Colonic mucosa (tissue), 4 donors: ENCODE measurements around the gene TNFRSF18. TPM values are rescaled to one million over a fixed set of nuclear protein-coding genes. Genes with fewer than 3 reads are reported as not detected.

Source experiments
- DNase-seq: peaks from one replicate; pipeline ENCODE4 v3.0.0-alpha.2; 2020
- H3K27ac ChIP-seq: fragments of 200-600 bp; one replicate; pipeline ENCODE4 v1.8.0; 2021
- H3K27me3 ChIP-seq: fragments of 200-600 bp; one replicate; pipeline ENCODE4 v1.8.0; 2021
- H3K36me3 ChIP-seq: fragments of 200-600 bp; one replicate; pipeline ENCODE4 v1.8.0; 2021
- H3K4me1 ChIP-seq: fragments of 200-600 bp; one replicate; pipeline ENCODE4 v1.8.0; 2021; ENCODE audit warnings: mild to moderate bottlenecking
- H3K4me3 ChIP-seq: fragments of 200-600 bp; one replicate; pipeline ENCODE4 v1.8.0; 2021
- H3K9ac ChIP-seq, 2 donors: one replicate each; pipeline ENCODE4 v1.7.0; 2013; ENCODE audit warnings: control low read depth in 2 of 2, low read depth in 2 of 2, low read length in 2 of 2
- H3K9me3 ChIP-seq: fragments of 200-600 bp; one replicate; pipeline ENCODE4 v1.8.0; 2021
- intact Hi-C: fragments of 100-400 bp; cut with DNase I; formaldehyde crosslinking; loops from one replicate; pipeline ENCODE4 v1.14.1; 2022
- total RNA-seq, 2 donors: library from RNA; stranded (reverse); fragmentation: NEBNext Ultra II Directional in 1 of 2; extraction: Animal tissue kit (Norgen Biotek cat#: 25700) in 1 of 2; gene quantifications; one replicate each; pipeline ENCODE4 v1.2.1, GENCODE V29; 2021
- TF ChIP-seq, protein P1 (sequence below): fragments of 200-600 bp; IDR thresholded peaks from one replicate; pipeline ENCODE4 v1.8.0; 2022; ENCODE audit warnings: antibody characterized with exemption, mild to moderate bottlenecking
- donor health status: healthy.
- donor health status: DM: no; HTN: no; CAD: no.
- donor health status: DM: no; HTN: no; CAD: no.

Gene TNFRSF18
- total RNA-seq, 2 donors from 2014 or later = 0.61 to 1.7 TPM

DNA sequence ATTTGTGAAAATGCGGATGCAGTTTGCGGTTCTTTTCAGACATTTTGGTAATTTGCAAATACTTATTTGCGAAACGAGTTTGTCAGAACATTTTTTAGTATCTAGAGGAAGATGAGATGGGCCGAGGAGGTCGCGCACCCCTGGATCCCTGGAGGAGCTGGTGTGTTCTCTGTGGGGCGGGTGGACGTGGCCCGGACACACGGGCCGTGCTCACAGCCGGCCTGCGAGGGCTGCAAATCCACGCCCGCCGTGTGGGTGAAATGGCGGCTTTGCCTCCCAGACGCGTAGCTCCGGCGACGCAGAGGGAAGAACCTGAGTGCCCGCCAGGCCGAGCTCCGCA is 42.1 kb downstream of the TNFRSF18 start:
- TF ChIP-seq, protein P1, sequence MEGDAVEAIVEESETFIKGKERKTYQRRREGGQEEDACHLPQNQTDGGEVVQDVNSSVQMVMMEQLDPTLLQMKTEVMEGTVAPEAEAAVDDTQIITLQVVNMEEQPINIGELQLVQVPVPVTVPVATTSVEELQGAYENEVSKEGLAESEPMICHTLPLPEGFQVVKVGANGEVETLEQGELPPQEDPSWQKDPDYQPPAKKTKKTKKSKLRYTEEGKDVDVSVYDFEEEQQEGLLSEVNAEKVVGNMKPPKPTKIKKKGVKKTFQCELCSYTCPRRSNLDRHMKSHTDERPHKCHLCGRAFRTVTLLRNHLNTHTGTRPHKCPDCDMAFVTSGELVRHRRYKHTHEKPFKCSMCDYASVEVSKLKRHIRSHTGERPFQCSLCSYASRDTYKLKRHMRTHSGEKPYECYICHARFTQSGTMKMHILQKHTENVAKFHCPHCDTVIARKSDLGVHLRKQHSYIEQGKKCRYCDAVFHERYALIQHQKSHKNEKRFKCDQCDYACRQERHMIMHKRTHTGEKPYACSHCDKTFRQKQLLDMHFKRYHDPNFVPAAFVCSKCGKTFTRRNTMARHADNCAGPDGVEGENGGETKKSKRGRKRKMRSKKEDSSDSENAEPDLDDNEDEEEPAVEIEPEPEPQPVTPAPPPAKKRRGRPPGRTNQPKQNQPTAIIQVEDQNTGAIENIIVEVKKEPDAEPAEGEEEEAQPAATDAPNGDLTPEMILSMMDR = no peak
- no peak for DNase-seq
- Histone ChIP-seq H3K27ac (peak overlapping the region; percentile 63), H3K27me3 (peaks cover 4% of the 10 kb centered on the region), H3K4me1 (peaks cover 22% of the 10 kb centered on the region), H3K4me3 (peak overlapping the region; percentile 66), H3K36me3 (no peaks in the 10 kb centered on the region), H3K9me3 (no peaks in the 10 kb centered on the region), H3K9ac (peak overlapping the region; percentile 93 to 97)
- intact Hi-C loops = loop anchor here (2.0 kb wide), 1 partner anchor 34 kb away; no protein-coding TSS in a partner anchor

GRCh38 chr1:1163538-1164070 is 42.8 kb downstream of the TNFRSF18 start:
- intact Hi-C loops = loop anchor here (2.0 kb wide), 1 partner anchor 33 kb away; no protein-coding TSS in a partner anchor
- no peak for DNase-seq
- peak overlapping the region; percentile 66 for H3K4me3 ChIP-seq
- peak overlapping the region; percentile 99 for H3K27ac ChIP-seq
- TF ChIP-seq, protein P1 = no peak
- no peaks in the 10 kb centered on the region for H3K9me3 ChIP-seq
- H3K27me3 ChIP-seq = peaks cover 4% of the 10 kb centered on the region
- peak overlapping the region; percentile 93 to 97 for H3K9ac ChIP-seq
- peaks cover 20% of the 10 kb centered on the region for H3K4me1 ChIP-seq
- no peaks in the 10 kb centered on the region for H3K36me3 ChIP-seq

- peak; percentile 95 for DNase-seq
- H3K27ac ChIP-seq = peak overlapping the region; percentile 99
- peak overlapping the region; percentile 93 to 97 for H3K9ac ChIP-seq
- no peaks in the 10 kb centered on the region for H3K9me3 ChIP-seq
- peak overlapping the region; percentile 66 for H3K4me3 ChIP-seq
- H3K4me1 ChIP-seq = peaks cover 24% of the 10 kb centered on the region
- intact Hi-C loops = no loop called here
- TF ChIP-seq, protein P1 = no peak
- H3K36me3 ChIP-seq = no peaks in the 10 kb centered on the region
- H3K27me3 ChIP-seq = peaks cover 4% of the 10 kb centered on the region
Observed at GRCh38 chr1:1162597-1163537, 43.5 kb downstream of the TNFRSF18 start.

- intact Hi-C loops = no loop called here
- Histone ChIP-seq H3K4me1 (peaks cover 24% of the 10 kb centered on the region), H3K27me3 (no peaks in the 10 kb centered on the region), H3K27ac (peak overlapping the region; percentile 99), H3K9me3 (no peaks in the 10 kb centered on the region), H3K9ac (peak overlapping the region; percentile 70 to 97), H3K36me3 (no peaks in the 10 kb centered on the region), H3K4me3 (peak overlapping the region; percentile 66)
- TF ChIP-seq, protein P1 = no peak
- DNase-seq = no peak
Observed at GRCh38 chr1:1161683-1162079, 44.7 kb downstream of the TNFRSF18 start.

DNA sequence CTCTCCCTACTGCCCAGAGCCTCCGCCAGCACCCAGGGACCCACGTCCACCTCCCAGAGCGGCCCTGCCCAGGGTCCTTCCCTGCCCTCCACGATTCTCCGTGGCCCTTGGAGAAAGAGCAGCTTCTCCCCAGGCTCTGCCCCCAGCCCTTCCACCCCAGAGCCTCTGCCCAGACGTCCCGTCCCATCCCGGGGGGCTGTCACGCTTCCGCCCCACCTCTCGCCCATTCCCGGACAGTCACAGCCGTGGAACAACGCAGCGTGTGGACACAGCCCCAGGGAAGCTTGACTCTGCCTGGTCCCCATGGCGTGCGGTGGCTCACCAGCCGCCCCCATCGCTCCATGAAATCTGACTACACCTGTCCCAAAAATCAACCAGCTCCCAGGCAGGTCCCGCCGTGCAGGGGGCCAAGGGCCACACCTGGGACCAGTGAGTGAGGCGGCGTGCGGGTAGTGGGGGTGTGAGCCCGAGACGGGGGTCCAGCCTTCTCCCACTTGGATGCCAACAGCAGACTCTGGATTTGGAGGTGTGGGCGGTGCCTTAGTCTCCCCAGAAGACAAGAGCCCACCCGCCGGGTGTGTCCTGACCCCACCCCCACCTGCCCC is 45.2 kb downstream of the TNFRSF18 start:
- no peak for DNase-seq
- H3K9ac ChIP-seq = peak overlapping the region; percentile 28 to 97
- H3K4me3 ChIP-seq = no peak overlapping the region
- TF ChIP-seq, protein P1 = no peak
- intact Hi-C loops = no loop called here
- no peaks in the 10 kb centered on the region for H3K9me3 ChIP-seq
- H3K27me3 ChIP-seq = no peaks in the 10 kb centered on the region
- H3K36me3 ChIP-seq = no peaks in the 10 kb centered on the region
- peaks cover 24% of the 10 kb centered on the region for H3K4me1 ChIP-seq
- peak overlapping the region; percentile 99 for H3K27ac ChIP-seq
